Testis (tissue), 3 donors: Measurements from ENCODE around the gene MSI2. TPM values are rescaled to one million over a fixed set of nuclear protein-coding genes. Genes with fewer than 3 reads are reported as not detected.

Experiments
- DNase-seq: peaks from one replicate; pipeline ENCODE4 v3.0.0-alpha.2; 2019
- H3K27ac ChIP-seq, 2 donors: fragments of 200-600 bp; sonication (generic); one replicate each; pipeline ENCODE4 v1.5.1; 2019
- H3K27me3 ChIP-seq: fragments of 200-600 bp; sonication (generic); one replicate; pipeline ENCODE4 v1.5.1; 2019
- H3K36me3 ChIP-seq: fragments of 200-600 bp; sonication (generic); one replicate; pipeline ENCODE4 v1.5.1; 2017; ENCODE audit warnings: low read depth; ENCODE audit errors: missing control alignments
- H3K4me1 ChIP-seq: fragments of 200-600 bp; sonication (generic); one replicate; pipeline ENCODE4 v1.5.1; 2019
- H3K4me3 ChIP-seq, 2 donors: fragments of 200-600 bp; sonication (generic); one replicate each; pipeline ENCODE4 v1.5.1; 2017 to 2019
- H3K9me3 ChIP-seq: fragments of 200-600 bp; sonication (generic); one replicate; pipeline ENCODE4 v1.5.1; 2017
- POLR2A ChIP-seq: fragments of 450-650 bp; IDR thresholded peaks from one replicate; pipeline ENCODE4 v1.6.1; 2017; ENCODE audit warnings: antibody characterized with exemption, mild to moderate bottlenecking, moderate library complexity
- WGBS, 2 donors: methylation state at CpG; one replicate each; pipeline ENCODE4 v1.1.5; 2018; 5-methylcytosine and 5-hydroxymethylcytosine counted together
- intact Hi-C: fragments of 100-400 bp; cut with DNase I; formaldehyde crosslinking; loops from one replicate; pipeline ENCODE4 v1.15.1; 2023; ENCODE audit warnings: low total_unique reads
- polyA plus RNA-seq: library from polyadenylated mRNA; stranded (reverse); fragments of 350-450 nt; fragmentation: Illumina TruSeq; extraction: RNeasy Lipid Tissue Mini Kit (QIAGEN cat#74804); gene quantifications from one replicate; pipeline ENCODE4 v1.2.3, GENCODE V29; 2014; ENCODE audit warnings: low read depth, low replicate concordance; ENCODE audit not compliant: insufficient read depth
- total RNA-seq, 2 donors: library from RNA; depleted of rRNA; stranded (reverse); fragments of >200 nt; gene quantifications; one replicate each; pipeline ENCODE4 v1.2.3, GENCODE V29; 2016
- TF ChIP-seq, protein P1 (sequence below), 3 experiments: fragments of 450-650 bp in 2 of 3; fragments of 200-600 bp in 1 of 3; sonication (generic) in 1 of 3; IDR thresholded peaks; one replicate each; pipeline ENCODE4 v1.5.1; 2016 to 2019; ENCODE audit warnings: antibody characterized with exemption in 3 of 3, mild to moderate bottlenecking in 2 of 3, moderate library complexity in 1 of 3

The MSI2 gene
- total and polyA plus RNA-seq, 3 donors from 2014 or later = 46.5 to 106 (median 76.6) TPM

DNA sequence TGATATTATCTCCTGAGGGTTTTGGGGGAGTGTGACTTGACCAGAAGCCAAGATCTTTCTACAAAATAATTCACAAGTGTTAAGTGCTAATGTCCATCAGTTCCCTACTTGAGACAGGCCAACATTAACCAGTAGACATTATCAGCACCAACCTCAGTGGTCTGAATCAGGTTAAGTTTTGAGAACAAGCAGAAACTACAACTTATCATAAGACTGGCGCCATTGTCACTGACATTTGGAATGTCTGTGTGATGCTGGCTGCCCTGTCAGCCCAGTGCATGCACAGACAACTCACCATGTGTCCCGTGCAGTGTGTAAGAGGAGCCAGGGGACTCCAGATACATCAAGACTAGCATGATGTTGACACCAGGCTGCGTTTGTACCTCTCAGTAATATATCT is 412.0 kb downstream of the MSI2 start:
- WGBS, 2 donors = 86 to 100% methylated on average over 3 of the region's 3 CpGs
- no peak overlapping the region for H3K4me3 ChIP-seq
- no peak for TF ChIP-seq POLR2A
- TF ChIP-seq, protein P1, sequence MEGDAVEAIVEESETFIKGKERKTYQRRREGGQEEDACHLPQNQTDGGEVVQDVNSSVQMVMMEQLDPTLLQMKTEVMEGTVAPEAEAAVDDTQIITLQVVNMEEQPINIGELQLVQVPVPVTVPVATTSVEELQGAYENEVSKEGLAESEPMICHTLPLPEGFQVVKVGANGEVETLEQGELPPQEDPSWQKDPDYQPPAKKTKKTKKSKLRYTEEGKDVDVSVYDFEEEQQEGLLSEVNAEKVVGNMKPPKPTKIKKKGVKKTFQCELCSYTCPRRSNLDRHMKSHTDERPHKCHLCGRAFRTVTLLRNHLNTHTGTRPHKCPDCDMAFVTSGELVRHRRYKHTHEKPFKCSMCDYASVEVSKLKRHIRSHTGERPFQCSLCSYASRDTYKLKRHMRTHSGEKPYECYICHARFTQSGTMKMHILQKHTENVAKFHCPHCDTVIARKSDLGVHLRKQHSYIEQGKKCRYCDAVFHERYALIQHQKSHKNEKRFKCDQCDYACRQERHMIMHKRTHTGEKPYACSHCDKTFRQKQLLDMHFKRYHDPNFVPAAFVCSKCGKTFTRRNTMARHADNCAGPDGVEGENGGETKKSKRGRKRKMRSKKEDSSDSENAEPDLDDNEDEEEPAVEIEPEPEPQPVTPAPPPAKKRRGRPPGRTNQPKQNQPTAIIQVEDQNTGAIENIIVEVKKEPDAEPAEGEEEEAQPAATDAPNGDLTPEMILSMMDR (IDR thresholded peaks at IDR 0.05) = no peak
- H3K4me1 ChIP-seq = peaks cover 13% of the 10 kb centered on the region
- DNase-seq = peak; percentile 7
- intact Hi-C loops = no loop called here
- no peaks in the 10 kb centered on the region for H3K36me3 ChIP-seq
- H3K27ac ChIP-seq = no peak overlapping the region
- no peaks in the 10 kb centered on the region for H3K27me3 ChIP-seq
- H3K9me3 ChIP-seq = no peaks in the 10 kb centered on the region

DNA sequence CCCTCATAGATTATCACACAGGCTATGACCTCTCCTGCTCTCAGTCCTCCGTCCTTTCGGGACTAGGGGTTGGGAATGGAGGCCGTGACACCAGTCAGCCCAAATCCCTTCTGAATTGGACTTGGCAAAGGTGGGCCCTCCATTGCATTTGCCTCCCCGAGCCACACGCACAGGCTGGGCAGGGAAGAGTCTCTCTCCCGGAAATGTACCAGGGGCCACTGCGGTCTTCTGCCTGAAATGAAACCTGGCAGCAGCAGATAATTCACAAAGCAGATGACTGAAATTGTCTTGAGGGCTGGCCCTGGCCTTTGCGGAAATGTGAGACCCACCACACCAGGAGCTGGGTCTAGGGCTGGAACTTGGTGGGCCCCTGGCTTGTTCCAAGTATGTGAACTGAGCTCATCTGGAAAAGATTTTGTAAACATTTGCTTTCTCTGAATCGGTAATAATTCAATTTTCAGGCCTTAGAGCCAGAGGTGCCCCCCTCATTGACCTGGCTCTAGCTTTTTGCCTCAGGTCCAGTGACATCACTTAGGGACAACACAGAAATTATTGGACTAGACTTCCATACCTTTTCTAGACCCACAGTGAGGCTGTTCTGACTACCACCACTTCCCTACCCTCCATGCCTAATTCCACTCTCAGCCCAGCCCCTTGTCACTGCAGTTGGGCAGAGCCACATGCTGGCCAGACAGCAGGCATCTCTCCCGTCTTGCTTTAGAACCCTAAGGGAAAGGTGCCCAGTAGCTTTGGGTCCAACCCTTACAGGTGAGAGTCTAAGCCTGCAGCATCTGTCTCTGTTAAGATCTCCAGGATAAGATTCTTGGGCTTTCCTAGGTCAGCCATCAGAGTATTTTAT is 413.6 kb downstream of the MSI2 start:
- WGBS, 2 donors = 83 to 91% methylated on average over 9 to 10 of the region's 10 CpGs
- Histone ChIP-seq H3K4me3 (no peak overlapping the region), H3K4me1 (peaks cover 10% of the 10 kb centered on the region), H3K27me3 (no peaks in the 10 kb centered on the region), H3K36me3 (no peaks in the 10 kb centered on the region), H3K27ac (no peak overlapping the region), H3K9me3 (no peaks in the 10 kb centered on the region)
- DNase-seq = peak; percentile 10
- no peak for TF ChIP-seq POLR2A
- TF ChIP-seq, protein P1 (IDR thresholded peaks at IDR 0.05) = no peak
- intact Hi-C loops = loop anchor here (10.0 kb wide), 1 partner anchor 425 kb away; no protein-coding TSS in a partner anchor

DNA sequence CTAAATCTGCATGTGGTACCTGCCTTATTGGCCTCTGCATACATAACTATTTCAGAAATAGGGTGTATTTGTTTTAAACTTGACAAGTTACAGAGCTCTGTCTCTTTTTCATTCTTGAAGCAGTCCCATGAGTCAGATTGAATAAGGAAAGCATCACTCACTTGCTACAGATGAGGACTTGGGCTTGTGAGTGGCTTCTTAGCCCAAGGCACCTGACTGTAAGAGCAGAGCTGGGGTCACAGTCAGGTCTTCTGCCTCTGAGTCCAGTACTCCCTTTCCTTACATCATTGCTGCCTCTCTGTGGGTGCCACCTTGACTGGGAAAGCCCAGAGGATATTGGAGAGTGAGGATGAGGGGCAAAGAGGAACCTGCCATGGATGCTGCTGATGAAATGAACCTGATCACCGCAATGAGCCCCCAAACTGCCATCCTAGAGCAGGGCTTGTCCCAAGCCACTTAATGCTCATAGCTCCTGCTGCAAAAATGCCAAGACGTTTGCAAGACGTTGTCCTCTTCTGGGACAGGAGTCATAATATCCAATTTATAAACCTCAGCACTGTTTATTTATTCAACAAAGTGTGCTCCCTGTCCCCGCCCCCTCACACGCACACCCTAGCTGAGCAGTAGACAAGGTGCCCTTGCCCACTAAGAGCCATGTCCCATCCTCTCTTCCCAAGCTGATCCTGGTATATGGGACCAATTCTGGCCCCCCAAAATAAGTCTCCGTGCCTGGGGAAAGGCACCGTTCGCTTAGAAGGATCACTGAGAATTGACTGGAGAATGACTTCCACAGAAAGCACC is 414.6 kb downstream of the MSI2 start:
- H3K4me3 ChIP-seq = no peak overlapping the region
- no peaks in the 10 kb centered on the region for H3K27me3 ChIP-seq
- no peak for TF ChIP-seq POLR2A
- TF ChIP-seq, protein P1 (IDR thresholded peaks at IDR 0.05) = no peak
- H3K27ac ChIP-seq = no peak overlapping the region
- intact Hi-C loops = loop anchor here (10.0 kb wide), 1 partner anchor 426 kb away; no protein-coding TSS in a partner anchor
- H3K9me3 ChIP-seq = no peaks in the 10 kb centered on the region
- 89 to 94% methylated on average over 8 of the region's 8 CpGs for WGBS, 2 donors
- H3K36me3 ChIP-seq = no peaks in the 10 kb centered on the region
- DNase-seq = peak; percentile 7
- no peaks in the 10 kb centered on the region for H3K4me1 ChIP-seq

DNA sequence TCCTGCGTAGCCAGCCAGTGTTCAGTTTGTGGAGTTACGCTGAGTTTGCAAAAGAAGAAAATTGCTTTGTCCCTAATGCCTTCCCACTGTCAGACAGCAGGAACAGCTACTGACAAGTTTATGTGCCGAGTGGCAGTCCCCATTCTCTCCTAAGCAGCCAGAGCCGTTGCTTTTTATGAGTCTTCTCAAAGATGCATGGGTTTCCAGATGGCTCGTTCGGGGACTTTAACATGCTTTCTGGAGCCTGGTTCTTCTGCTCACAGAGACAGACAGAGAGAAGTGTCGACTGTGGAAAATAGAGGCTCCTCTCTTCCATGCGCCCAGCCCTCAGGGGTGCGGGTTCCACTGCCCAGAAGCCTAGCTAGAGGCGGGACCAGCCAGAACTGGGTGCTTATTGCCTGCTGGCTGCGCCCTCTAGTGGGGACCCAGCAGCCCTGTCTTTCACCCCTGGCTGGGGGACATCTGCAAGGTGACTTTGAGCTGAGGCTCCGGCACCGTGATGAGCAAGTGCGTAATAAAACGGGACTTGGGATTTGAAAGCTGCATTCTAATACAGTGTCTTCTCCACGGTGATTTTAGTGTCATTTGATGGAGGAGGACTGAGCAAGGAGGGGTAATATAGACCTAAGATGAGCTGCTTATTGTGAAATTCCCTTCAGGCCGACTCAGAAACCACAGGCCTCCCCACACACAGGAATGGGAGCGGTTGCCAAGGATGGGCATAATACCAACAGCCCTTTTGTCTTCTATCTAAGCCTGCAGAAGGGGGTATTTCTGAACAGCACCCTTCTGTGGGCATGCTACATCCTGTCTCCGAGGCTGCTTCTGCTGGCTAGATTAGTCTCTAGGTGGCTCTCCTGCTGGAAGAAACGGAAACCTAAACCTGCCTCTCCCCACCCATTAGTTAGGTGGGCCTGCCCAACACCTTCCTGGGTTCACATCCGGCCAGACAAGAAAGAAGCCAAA is 415.6 kb downstream of the MSI2 start:
- no peaks in the 10 kb centered on the region for H3K4me1 ChIP-seq
- H3K4me3 ChIP-seq = no peak overlapping the region
- no peaks in the 10 kb centered on the region for H3K9me3 ChIP-seq
- DNase-seq = peak; percentile 79
- no peaks in the 10 kb centered on the region for H3K27me3 ChIP-seq
- intact Hi-C loops = loop anchor here (10.0 kb wide), 1 partner anchor 427 kb away; no protein-coding TSS in a partner anchor
- TF ChIP-seq POLR2A = no peak
- TF ChIP-seq, protein P1 (IDR thresholded peaks at IDR 0.05) = peak; percentile 70 to 83 (median 82)
- WGBS, 2 donors = 58 to 70% methylated on average over 20 to 21 of the region's 21 CpGs
- H3K27ac ChIP-seq = no peak overlapping the region
- H3K36me3 ChIP-seq = no peaks in the 10 kb centered on the region
